Neural cell (in vitro differentiated cells): ENCODE results near the gene UNC5A. TPM values are rescaled to one million over a fixed set of nuclear protein-coding genes. Genes with fewer than 3 reads are reported as not detected.

Experiments used
- H2AFZ ChIP-seq: fragments of 200-600, 300-800 bp; sonication (generic), shearing (Covaris generic); 2 replicates; pipeline ENCODE4 v1.6.0; 2014; ENCODE audit warnings: low read depth, mild to moderate bottlenecking, antibody characterized with exemption, low read length, moderate library complexity
- H3F3A ChIP-seq: fragments of 200-600 bp; shearing (Covaris generic); 2 replicates; pipeline ENCODE4 v1.6.1; 2016; ENCODE audit warnings: mild to moderate bottlenecking, moderate library complexity, mixed read lengths, antibody characterized with exemption, low read length; ENCODE audit not compliant: insufficient read depth, poor library complexity, severe bottlenecking
- H3K27ac ChIP-seq: fragments of 200-600, 300-800 bp; sonication (generic), shearing (Covaris generic); 2 replicates; pipeline ENCODE4 v1.5.1; 2014; ENCODE audit warnings: mild to moderate bottlenecking, low read length, moderate library complexity
- H3K27me3 ChIP-seq: fragments of 300-800, 200-600 bp; sonication (generic), shearing (Covaris generic); 2 replicates; pipeline ENCODE4 v1.6.0; 2014; ENCODE audit warnings: mild to moderate bottlenecking, low read depth, low read length, moderate library complexity; ENCODE audit not compliant: insufficient read depth
- H3K36me3 ChIP-seq: fragments of 300-800, 200-600 bp; sonication (generic), shearing (Covaris generic); 2 replicates; pipeline ENCODE4 v1.5.1; 2014; ENCODE audit warnings: mild to moderate bottlenecking, antibody characterized with exemption, low read length, moderate library complexity; ENCODE audit not compliant: insufficient read depth
- H3K4me2 ChIP-seq: fragments of 300-800, 200-600 bp; sonication (generic), shearing (Covaris generic); 2 replicates; pipeline ENCODE4 v1.6.0; 2014; ENCODE audit warnings: mild to moderate bottlenecking, low read length
- H3K4me3 ChIP-seq: fragments of 300-800, 200-600 bp; sonication (generic), shearing (Covaris generic); 2 replicates; pipeline ENCODE4 v1.5.1; 2014; ENCODE audit warnings: mild to moderate bottlenecking, low read length, moderate library complexity
- H3K79me2 ChIP-seq: fragments of 200-600 bp; shearing (Covaris generic); replicated peaks from 2 replicates; pipeline ENCODE4 v1.6.0; 2014; ENCODE audit warnings: mild to moderate bottlenecking, low read length, moderate library complexity; ENCODE audit not compliant: insufficient read depth
- H3K9ac ChIP-seq: fragments of 300-800, 200-600 bp; sonication (generic), shearing (Covaris generic); 2 replicates; pipeline ENCODE4 v1.6.1; 2016; ENCODE audit warnings: mild to moderate bottlenecking, low read length, mixed read lengths
- H3K9me2 ChIP-seq: fragments of 200-600 bp; shearing (Covaris generic); 2 replicates; pipeline ENCODE4 v1.6.1; 2016; ENCODE audit warnings: mild to moderate bottlenecking, low read length, mixed read lengths; ENCODE audit not compliant: insufficient read depth
- H3K9me3 ChIP-seq: fragments of 200-600, 300-800 bp; sonication (generic), shearing (Covaris generic); 2 replicates; pipeline ENCODE4 v1.6.1; 2016; ENCODE audit warnings: mild to moderate bottlenecking, mixed run types, low read length, moderate library complexity, mixed read lengths
- H4K20me1 ChIP-seq: fragments of 200-600 bp; shearing (Covaris generic); 2 replicates; pipeline ENCODE4 v1.6.1; 2016; ENCODE audit warnings: mild to moderate bottlenecking, mixed run types; ENCODE audit not compliant: insufficient read depth
- EP300 ChIP-seq: fragments of 450-650 bp; conservative IDR thresholded peaks from 2 replicates; pipeline ENCODE4 v1.6.1; 2014; ENCODE audit warnings: antibody characterized with exemption, mild to moderate bottlenecking, moderate library complexity; ENCODE audit not compliant: poor library complexity, severe bottlenecking
- EZH2 ChIP-seq: fragments of 200-600, 300-800 bp; shearing (Covaris generic), sonication (generic); IDR thresholded peaks from 2 replicates; pipeline ENCODE4 v1.6.1; 2014; ENCODE audit warnings: antibody characterized with exemption, low read length, borderline replicate concordance, mild to moderate bottlenecking; ENCODE audit not compliant: insufficient read depth, poor library complexity, severe bottlenecking
- MXI1 ChIP-seq: fragments of 450-650 bp; conservative IDR thresholded peaks from 2 replicates; pipeline ENCODE4 v1.6.1; 2014; ENCODE audit warnings: antibody characterized with exemption, mild to moderate bottlenecking; ENCODE audit not compliant: poor library complexity, severe bottlenecking
- POLR2AphosphoS5 ChIP-seq: IDR thresholded peaks from 2 replicates; pipeline ENCODE4 v1.6.1; 2012
- RAD21 ChIP-seq: fragments of 450-650 bp; conservative IDR thresholded peaks from 2 replicates; pipeline ENCODE4 v1.6.1; 2014; ENCODE audit warnings: antibody characterized with exemption, mild to moderate bottlenecking, moderate library complexity
- REST ChIP-seq: IDR thresholded peaks from 2 replicates; pipeline ENCODE4 v1.6.1; 2012; ENCODE audit warnings: borderline replicate concordance
- SMC3 ChIP-seq: fragments of 450-650 bp; conservative IDR thresholded peaks from 2 replicates; pipeline ENCODE4 v1.6.1; 2014; ENCODE audit warnings: antibody characterized with exemption, mild to moderate bottlenecking, moderate library complexity; ENCODE audit not compliant: poor library complexity
- TAF1 ChIP-seq: IDR thresholded peaks from 2 replicates; pipeline ENCODE4 v1.6.1; 2012; ENCODE audit warnings: low read depth
- polyA plus RNA-seq: library from polyadenylated mRNA; depleted of rRNA; stranded (reverse); fragments of >200 nt; gene quantifications from 2 replicates; pipeline ENCODE4 v1.2.3, GENCODE V29; 2014
- TF ChIP-seq, protein P1 (sequence below): fragments of 450-650 bp; IDR thresholded peaks from 2 replicates; pipeline ENCODE4 v1.5.1; 2014; ENCODE audit warnings: antibody characterized with exemption, mild to moderate bottlenecking, moderate library complexity; ENCODE audit not compliant: poor library complexity, severe bottlenecking

The UNC5A gene
- polyA plus RNA-seq, 1 donor from 2014 or later = 2.7 TPM

DNA sequence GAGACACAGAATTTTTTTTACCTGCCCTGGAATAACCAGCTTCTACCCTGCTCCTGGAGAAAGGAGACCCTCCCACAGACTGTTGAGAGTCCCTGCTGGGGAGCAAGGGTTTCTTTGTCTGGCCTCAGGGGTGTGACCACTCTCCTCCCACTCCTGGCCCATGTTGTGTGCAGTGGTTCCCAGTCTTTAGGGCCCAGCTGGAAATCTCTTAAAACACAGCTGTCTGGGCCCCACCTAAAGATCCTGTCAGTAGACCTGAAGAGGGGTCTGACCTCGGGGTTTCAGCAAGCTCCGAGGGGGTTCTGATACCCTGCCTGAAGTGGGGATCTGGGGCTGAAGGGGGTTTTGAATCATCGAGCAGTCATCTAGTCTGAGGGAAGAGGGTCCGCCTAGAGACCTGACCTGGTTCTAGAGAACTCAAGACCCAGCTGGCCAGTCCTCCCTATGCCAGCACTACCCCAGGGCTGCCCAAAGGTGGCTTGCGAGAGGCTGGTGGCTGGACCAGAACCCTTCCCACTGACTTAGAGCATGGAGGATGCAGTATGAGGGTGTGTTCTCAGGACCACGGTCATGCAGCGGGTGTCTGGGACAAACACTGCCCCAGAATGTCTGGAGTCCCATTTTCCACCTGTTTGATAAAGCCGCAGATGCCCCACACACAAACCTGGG lies 8.1 kb upstream of the UNC5A start:
- Histone ChIP-seq H3K4me3 (no peak overlapping the region), H3K9ac (no peak overlapping the region), H3K9me2 (no peaks in the 10 kb centered on the region), H3K27me3 (peaks cover 11% of the 10 kb centered on the region), H3K79me2 (no peaks in the 10 kb centered on the region), H3K27ac (no peak overlapping the region), H3K9me3 (no peaks in the 10 kb centered on the region), H3F3A (no peaks in the 10 kb centered on the region), H3K4me2 (no peak overlapping the region), H2AFZ (no peak overlapping the region), H4K20me1 (no peaks in the 10 kb centered on the region), H3K36me3 (no peaks in the 10 kb centered on the region)
- TF ChIP-seq TAF1 (no peak), POLR2AphosphoS5 (no peak), RAD21 (no peak)

DNA sequence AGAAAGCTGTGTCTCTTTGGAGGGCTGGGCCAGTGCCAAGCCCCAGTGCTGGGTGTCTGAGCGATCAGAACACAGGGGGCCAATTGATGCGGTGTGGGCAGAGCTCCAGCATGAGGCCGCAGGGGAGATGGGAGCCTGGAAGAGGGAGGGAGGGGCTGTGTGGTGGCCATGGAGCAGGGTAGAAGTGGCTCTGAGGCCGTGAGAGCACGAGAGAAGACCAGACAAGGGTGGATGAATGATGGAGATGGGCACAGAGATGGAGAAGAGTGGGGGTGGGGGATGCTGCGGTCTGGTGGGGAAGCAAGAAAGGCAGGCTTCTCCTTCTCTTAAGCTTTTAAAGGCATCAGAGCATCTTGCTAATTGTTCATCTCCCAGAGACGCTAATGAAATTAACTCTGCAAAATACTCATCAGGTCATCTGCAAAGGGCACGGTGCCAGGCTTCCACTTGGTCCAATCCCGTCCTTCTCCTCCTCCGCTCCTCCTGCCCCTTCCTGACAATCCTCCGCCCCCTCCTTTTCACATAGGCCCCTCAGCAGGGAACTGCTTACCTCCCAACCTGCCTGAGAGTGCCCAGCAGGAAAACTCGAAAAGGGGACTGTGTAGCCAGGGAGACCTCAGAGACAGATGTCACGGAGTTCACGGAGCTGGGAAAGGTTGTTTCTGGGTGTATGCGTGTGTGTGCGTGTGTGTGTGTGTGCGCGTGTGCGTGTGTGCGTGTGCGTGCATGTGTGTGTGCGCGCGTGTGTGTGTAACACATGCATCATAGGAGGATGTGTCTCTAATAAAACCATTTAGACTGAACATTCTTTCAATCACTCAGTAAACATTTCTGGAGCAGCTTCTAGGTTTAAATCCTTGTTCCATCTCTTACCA lies 7.1 kb upstream of the UNC5A start:
- H3K79me2 ChIP-seq = no peaks in the 10 kb centered on the region
- no peak overlapping the region for H2AFZ ChIP-seq
- H3K9me2 ChIP-seq = no peaks in the 10 kb centered on the region
- H3K9ac ChIP-seq = no peak overlapping the region
- H3K27me3 ChIP-seq = peaks cover 20% of the 10 kb centered on the region
- no peaks in the 10 kb centered on the region for H3K36me3 ChIP-seq
- H3K4me3 ChIP-seq = no peak overlapping the region
- no peaks in the 10 kb centered on the region for H3K9me3 ChIP-seq
- TF ChIP-seq RAD21 = no peak
- no peak for TF ChIP-seq MXI1
- no peak for TF ChIP-seq POLR2AphosphoS5
- no peak for TF ChIP-seq REST
- TF ChIP-seq, protein P1, sequence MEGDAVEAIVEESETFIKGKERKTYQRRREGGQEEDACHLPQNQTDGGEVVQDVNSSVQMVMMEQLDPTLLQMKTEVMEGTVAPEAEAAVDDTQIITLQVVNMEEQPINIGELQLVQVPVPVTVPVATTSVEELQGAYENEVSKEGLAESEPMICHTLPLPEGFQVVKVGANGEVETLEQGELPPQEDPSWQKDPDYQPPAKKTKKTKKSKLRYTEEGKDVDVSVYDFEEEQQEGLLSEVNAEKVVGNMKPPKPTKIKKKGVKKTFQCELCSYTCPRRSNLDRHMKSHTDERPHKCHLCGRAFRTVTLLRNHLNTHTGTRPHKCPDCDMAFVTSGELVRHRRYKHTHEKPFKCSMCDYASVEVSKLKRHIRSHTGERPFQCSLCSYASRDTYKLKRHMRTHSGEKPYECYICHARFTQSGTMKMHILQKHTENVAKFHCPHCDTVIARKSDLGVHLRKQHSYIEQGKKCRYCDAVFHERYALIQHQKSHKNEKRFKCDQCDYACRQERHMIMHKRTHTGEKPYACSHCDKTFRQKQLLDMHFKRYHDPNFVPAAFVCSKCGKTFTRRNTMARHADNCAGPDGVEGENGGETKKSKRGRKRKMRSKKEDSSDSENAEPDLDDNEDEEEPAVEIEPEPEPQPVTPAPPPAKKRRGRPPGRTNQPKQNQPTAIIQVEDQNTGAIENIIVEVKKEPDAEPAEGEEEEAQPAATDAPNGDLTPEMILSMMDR = no peak
- TF ChIP-seq TAF1 = no peak
- TF ChIP-seq EZH2 = no peak
- no peak for TF ChIP-seq EP300
- no peak for TF ChIP-seq SMC3
- no peaks in the 10 kb centered on the region for H3F3A ChIP-seq
- no peak overlapping the region for H3K4me2 ChIP-seq
- no peaks in the 10 kb centered on the region for H4K20me1 ChIP-seq
- H3K27ac ChIP-seq = no peak overlapping the region
